Measurements from ENCODE around the gene UQCC2.

Gene UQCC2

GRCh38 chr6:33707771-33708170 is 3.7 kb downstream of the UQCC2 start:
- DNase-seq (ENCODE audit: low read depth in 2 of 2): no peak

- no peak for DNase-seq (ENCODE audit: low read depth in 2 of 2)
These were observed 5.4 kb downstream of the UQCC2 start for GRCh38 chr6:33705955-33706725.

DNA sequence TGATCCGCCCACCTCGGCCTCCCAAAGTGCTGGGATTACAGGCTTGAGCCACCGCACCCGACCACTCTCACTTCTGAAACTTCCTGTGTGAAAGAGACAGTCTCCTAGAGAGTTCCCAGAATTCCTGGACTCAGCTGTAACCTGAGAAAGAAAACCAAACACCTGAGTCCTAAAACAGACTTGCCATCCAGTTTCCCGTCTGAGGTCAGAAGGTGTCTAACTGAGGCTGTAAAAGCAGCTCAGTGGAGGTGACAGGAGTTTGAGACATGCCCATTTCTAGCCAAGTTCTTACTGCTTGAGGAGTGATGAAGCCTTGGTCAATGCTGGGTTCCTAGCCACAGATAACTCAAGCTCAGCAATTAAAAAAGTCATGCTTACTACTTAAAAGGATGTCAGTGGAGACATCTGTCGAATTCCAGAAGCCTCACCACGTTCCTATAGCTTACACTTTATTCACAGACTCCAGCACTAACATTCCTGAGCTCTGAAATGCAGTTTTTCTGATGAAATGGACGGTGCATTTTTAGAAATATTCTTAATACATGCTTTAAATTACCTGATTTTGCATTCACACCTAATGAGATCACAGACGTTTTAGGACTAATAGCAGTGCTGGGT is 6.1 kb downstream of the UQCC2 start:
- no peak for DNase-seq (ENCODE audit: low read depth in 2 of 2)

- DNase-seq (ENCODE audit: low read depth in 2 of 2): no peak
These were observed 7.1 kb downstream of the UQCC2 start for GRCh38 chr6:33704215-33705066.

DNA sequence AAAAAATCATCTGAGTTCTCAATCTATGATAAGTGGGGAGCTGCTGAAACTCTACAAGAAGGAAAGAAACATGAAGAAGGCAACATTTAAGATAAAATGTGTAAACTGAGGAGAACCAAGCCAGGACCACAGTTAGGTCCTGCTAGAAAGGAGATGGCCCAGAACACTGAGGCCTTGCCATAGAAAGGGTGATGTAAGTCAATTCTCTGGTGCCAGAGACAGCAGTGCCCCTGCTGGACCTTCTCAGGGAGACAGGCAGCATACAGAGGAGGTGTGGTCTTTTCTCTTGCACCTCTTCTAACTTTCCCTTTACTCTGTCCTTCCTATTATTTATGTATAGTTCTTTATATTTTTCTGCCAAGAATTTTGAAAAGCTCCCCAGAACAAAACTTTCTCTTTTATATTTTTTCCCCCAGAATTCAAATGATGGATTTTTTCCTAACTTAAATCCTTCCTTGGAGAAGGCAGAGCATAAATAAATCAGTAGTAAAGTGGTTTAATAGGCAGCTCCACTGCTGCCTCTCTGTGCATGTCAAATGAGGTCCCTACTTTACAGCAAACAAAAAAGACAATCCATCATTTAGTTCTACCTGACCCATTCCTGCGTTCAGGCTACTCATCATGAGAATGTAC is 9.0 kb downstream of the UQCC2 start:
- DNase-seq (ENCODE audit: low read depth in 2 of 2): no peak

- DNase-seq (ENCODE audit: low read depth in 2 of 2): peak; percentile 46 to 53
These were observed 11.0 kb downstream of the UQCC2 start for GRCh38 chr6:33700391-33701050.

- DNase-seq (ENCODE audit: low read depth in 2 of 2): no peak
These were observed 11.8 kb downstream of the UQCC2 start for GRCh38 chr6:33699739-33700138.

DNA sequence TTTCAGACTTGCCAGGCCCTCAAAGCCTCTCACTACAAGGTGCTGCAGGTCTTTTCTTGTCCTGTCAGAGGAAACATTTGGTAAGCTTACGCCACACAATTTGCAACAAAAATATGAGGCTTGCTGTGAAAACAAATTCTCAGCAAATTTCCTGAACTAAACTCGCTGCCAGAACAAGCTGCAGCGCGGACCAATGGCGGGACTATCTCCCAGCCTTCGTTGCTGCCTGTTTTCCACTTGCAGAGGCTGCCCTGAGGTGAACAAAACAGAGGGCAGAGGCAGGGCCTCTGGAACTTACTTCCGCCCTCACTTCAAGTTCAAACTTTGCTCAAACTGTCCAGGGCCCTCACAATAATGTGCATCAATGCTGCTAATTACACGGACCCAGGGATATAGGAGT is 12.4 kb downstream of the UQCC2 start:
- no peak for DNase-seq (ENCODE audit: low read depth in 2 of 2)

DNA sequence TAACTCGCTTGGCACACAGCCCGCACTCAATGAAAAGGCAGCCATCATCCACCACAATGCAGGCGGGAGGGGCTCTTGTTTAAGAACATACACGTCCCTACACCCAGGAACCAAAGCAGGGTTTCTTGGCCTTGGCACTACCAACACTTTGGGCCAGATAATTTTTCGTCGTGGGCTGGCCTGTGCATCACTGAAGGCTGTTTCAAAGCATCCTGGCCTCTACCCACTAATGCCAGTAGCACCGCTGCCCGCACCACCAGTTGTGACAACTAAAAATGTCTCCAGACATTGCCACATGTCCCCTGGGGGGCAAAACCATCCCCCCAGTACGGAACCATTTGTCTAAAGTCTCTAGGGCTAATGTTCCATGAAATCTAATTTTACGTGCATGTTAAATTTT is 13.0 kb downstream of the UQCC2 start:
- DNase-seq (ENCODE audit: low read depth in 2 of 2): no peak

- DNase-seq (ENCODE audit: low read depth in 2 of 2): no peak
These were observed 13.7 kb downstream of the UQCC2 start for GRCh38 chr6:33697845-33698244.

DNA sequence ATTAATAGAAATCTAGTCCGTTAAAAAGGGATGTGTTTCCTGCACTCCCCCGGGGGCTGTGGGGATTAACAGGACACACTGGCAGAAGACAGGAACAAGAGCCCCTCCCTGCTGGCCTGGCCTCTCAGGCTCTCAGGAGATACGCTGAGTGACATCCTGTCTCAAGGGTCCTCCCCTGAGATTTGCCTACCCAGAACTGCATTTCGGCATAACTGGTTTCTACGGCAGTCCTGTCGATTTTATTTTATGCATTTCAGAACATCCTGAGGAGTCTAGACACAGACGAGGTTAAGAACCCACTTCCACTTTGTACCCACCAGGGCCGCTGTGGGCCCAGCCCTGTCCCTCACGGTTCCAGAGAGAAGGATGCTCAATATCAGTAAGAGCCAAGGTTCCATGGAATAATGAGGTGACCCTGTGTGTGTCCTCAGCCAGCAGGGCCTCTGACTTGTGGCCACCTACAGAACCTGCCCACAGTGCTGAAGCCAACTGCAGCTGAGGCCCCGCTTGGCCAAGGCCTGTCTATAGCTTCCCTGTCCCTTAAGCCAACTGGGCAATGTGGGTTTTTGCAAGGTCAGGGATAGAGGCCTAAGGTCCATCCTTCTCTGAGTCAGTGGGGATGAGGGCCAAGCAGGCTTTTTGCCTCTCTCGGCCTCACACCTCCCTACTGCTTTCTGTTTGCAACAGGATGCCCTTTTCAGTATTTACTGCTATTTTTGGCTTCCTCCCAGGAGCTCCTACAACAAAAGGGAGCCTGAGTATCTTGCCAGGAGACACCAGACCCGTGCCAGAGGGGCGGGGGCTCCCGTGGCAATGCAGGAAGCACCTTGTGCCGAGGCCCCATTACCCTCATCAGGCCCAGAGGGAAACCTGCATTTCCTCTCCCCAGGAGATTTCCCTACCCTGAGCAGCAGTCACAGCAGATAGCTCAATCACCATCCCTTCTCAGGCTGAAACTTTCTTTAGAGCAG is 14.7 kb downstream of the UQCC2 start:
- no peak for DNase-seq (ENCODE audit: low read depth in 2 of 2)

DNA sequence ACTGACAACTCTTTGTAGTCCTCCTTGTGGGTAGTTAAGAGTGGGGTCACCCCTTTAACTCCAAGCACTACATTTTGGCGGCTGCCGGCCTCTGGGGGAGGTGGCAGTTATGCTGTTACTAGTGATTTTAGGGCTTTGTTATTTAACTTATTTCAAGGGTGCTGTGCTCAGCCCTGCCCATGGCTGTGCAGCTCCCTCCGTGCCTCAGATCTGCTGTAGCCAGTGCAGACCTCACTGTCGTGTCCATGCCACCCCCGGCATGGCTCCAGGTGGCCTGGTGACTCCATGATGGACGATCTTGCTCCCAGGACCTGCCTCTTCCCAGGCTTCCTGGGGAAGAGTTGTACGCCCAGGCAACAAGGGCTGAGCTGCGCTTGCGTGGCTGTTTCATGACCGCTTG is 15.4 kb downstream of the UQCC2 start:
- DNase-seq (ENCODE audit: low read depth in 2 of 2): no peak

DNA sequence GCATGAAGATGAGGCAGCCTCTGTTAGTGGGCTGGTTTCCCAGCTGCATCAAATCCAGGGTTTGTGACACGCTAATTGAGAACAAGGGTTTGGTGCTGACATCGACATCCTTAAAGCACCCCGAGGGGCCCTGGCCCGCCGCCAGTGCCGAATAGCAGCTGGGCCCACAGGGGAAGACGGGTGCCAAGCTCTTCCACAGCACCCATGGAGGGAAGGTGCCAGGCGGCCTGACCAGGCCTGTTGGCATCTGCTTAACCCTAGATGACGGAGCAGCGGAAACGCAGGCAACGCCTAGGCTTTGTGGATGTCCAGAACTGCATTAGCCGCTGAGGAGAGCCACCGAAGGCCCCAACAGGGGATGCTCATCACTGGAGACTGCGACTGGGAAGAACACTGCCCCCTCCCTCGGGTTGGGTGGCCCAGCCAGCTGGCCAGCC is 16.0 kb downstream of the UQCC2 start:
- no peak for DNase-seq (ENCODE audit: low read depth in 2 of 2)

DNA sequence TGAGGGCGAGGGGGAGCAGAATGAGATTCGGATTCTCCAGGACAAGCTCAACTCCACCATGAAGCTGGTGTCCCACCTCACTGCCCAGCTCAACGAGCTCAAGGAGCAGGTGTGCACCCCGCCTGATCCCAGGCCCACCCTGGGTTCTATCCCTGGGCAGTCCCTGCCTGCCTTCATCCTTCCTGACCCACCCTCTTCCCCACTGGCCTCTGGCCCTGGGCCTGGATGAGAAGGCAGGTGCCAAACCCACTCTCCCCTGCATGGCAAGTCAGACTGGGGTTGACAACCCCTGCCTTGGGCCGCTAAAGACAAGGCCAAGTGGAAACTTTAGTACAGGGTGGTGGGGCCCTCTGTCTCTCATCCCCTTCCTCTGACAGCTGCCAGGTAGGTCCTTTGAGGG is 16.5 kb downstream of the UQCC2 start:
- DNase-seq (ENCODE audit: low read depth in 2 of 2): no peak

- peak; percentile 32 to 40 for DNase-seq (ENCODE audit: low read depth in 2 of 2)
These were observed 17.0 kb downstream of the UQCC2 start for GRCh38 chr6:33694401-33694931.

GRCh38 chr6:33693186-33694105 is 18.1 kb downstream of the UQCC2 start:
- no peak for DNase-seq (ENCODE audit: low read depth in 2 of 2)

GRCh38 chr6:33692760-33693158 is 18.7 kb downstream of the UQCC2 start:
- peak in 1 of 2 donors; percentile 36 for DNase-seq (ENCODE audit: low read depth in 2 of 2)

GRCh38 chr6:33692078-33692759 is 19.3 kb downstream of the UQCC2 start:
- no peak for DNase-seq (ENCODE audit: low read depth in 2 of 2)
